GM06990 (cell line): ENCODE measurements around the gene PPM1E.
A peak's percentile ranks its signal among the peaks of the same experiment; 100 is the strongest.
"Not testable (repeated sequence)": the region's sequence is repeated elsewhere in the genome, so short reads cannot be mapped to it uniquely, and the experiment has no call there.

ENCODE experiments used
- DNase-seq: peaks from one replicate; pipeline ENCODE4 v3.0.0-alpha.2; 2011; ENCODE audit not compliant: insufficient read length; ENCODE audit errors: extremely low read depth
- H3K27me3 ChIP-seq: replicated peaks from 2 replicates; pipeline ENCODE4 v1.6.0; 2011; ENCODE audit warnings: low read length; ENCODE audit not compliant: control insufficient read depth, insufficient read depth
- H3K36me3 ChIP-seq: 2 replicates; pipeline ENCODE4 v1.5.1; 2011; ENCODE audit warnings: low read length; ENCODE audit not compliant: control insufficient read depth, insufficient read depth
- H3K4me3 ChIP-seq: replicated peaks from 2 replicates; pipeline ENCODE4 v1.5.1; 2011; ENCODE audit warnings: low read depth, mild to moderate bottlenecking, control low read depth, low read length
- TF ChIP-seq, protein P1 (sequence below): IDR thresholded peaks from 2 replicates; pipeline ENCODE4 v1.5.1; 2011; ENCODE audit warnings: low read length, control low read depth, mild to moderate bottlenecking, inconsistent platforms; ENCODE audit not compliant: insufficient read depth, poor library complexity, severe bottlenecking

Gene PPM1E

DNA sequence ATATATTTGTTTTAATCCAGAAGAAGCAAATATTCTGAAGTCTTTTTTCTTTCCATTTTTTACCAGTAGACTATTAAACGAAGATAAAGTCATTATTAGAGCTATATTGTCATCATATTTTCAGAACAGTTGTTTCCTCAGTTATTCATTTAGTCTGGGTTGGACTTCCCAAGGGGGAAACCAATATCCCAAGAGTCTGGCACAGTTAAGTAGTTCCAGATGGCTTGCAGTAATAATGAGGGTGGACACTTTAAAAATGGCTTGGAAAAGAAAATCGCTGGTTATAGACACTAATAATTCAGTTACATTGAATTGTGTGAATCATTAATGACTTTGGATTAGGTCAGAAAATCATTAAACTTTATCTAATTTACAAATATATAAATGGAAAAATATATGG is 3.9 kb downstream of the PPM1E start:
- no peak overlapping the region for H3K4me3 ChIP-seq

DNA sequence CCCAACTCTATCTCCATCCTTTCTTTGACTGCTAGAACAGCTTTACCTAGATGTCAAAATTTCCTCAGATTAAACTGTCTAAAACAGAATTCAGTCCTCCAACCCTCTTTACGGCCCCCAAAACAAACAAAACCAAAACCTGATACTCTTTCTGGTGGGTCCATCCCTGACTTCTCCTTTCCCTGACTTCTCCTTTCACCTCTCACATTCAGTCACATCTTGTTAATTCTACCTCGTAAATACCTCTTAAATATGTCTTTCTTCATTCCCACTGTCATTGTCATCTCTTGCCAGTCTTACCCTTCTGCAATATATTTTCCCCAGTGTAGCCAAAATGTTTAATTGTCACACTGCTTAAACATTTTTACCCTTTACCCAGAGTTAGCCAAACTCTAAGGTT is 4.6 kb downstream of the PPM1E start:
- H3K27me3 ChIP-seq, result peaks cover 4% of the 10 kb centered on the region
- H3K4me3 ChIP-seq, result no peak overlapping the region
- peak; percentile 10 for DNase-seq
- no peaks in the 10 kb centered on the region for H3K36me3 ChIP-seq
- TF ChIP-seq, protein P1, sequence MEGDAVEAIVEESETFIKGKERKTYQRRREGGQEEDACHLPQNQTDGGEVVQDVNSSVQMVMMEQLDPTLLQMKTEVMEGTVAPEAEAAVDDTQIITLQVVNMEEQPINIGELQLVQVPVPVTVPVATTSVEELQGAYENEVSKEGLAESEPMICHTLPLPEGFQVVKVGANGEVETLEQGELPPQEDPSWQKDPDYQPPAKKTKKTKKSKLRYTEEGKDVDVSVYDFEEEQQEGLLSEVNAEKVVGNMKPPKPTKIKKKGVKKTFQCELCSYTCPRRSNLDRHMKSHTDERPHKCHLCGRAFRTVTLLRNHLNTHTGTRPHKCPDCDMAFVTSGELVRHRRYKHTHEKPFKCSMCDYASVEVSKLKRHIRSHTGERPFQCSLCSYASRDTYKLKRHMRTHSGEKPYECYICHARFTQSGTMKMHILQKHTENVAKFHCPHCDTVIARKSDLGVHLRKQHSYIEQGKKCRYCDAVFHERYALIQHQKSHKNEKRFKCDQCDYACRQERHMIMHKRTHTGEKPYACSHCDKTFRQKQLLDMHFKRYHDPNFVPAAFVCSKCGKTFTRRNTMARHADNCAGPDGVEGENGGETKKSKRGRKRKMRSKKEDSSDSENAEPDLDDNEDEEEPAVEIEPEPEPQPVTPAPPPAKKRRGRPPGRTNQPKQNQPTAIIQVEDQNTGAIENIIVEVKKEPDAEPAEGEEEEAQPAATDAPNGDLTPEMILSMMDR, result no peak

More for the DNA sequence above, 3.9 kb downstream of the PPM1E start:
- no peak for DNase-seq
- H3K27me3 ChIP-seq, result peaks cover 4% of the 10 kb centered on the region
- TF ChIP-seq, protein P1, result no peak
- H3K36me3 ChIP-seq, result no peaks in the 10 kb centered on the region

DNA sequence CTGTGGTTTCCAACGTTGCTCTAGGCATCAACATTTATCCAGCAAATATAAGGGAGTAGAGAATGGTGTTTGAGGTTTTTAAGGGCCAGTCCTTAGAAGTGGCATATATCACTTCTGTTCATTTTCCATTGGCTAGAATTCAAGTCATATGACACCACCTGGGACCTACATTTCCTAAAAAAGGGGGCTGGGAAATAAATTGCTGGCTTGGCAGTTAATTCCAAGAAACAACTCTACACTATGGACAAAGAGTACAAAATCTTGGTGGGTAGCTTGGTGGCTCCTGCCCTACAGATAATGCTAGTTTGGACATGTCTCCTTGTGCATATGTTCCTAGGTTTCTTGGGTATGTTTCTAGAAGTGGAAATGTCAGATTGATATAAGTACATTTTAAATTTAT is 7.6 kb downstream of the PPM1E start:
- Histone ChIP-seq H3K36me3 (no peaks in the 10 kb centered on the region), H3K4me3 (no peak overlapping the region), H3K27me3 (no peaks in the 10 kb centered on the region)
- TF ChIP-seq, protein P1, result no peak
- DNase-seq, result no peak

DNA sequence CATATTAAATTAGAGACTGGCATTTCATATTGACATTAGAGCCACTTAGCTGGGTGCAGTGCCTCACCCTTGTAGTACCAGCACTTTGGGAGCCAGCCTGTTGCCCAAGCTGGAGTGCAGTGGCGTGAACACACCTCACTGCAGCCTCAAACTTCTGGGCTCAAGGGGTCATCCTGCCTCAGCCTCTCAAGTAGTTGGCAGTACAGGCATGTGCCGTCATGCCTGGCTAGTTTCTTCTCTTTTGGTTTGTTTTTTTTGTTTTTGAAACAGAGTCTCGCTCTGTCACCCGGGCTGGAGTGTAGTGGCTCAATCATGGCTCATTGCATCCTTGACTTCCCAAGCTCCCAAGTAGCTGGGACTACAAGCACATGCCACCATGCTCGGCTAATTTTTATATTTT is 8.7 kb downstream of the PPM1E start:
- no peaks in the 10 kb centered on the region for H3K36me3 ChIP-seq
- TF ChIP-seq, protein P1, result no peak
- no peak overlapping the region for H3K4me3 ChIP-seq
- H3K27me3 ChIP-seq, result no peaks in the 10 kb centered on the region
- no peak for DNase-seq

GRCh38 chr17:58778482-58778881 is 22.8 kb downstream of the PPM1E start:
- not testable (repeated sequence) for H3K27me3 ChIP-seq, H3K4me3 ChIP-seq, H3K36me3 ChIP-seq, DNase-seq

DNA sequence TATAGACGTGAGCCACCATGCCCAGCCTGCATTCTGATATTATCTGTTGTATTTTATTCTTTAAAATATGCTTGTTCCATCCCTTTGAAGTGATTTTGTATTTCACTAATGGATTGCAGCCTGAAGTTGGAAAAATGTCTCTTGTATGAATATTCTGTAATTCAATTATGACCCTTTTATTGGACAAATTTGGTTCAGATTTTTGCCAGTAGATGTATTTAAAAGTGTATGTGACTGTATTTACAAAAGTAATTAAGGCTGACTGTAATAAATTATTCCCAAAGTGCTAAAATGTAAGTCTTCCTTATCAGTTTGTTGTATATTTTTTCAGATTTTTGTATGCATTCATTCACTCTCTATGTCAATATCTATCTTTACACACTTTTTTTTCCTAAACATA is 23.8 kb downstream of the PPM1E start:
- Histone ChIP-seq H3K4me3 (no peak overlapping the region), H3K36me3 (no peaks in the 10 kb centered on the region), H3K27me3 (no peaks in the 10 kb centered on the region)
- DNase-seq, result no peak
- TF ChIP-seq, protein P1, result no peak
